ENCODE data around the gene SYNGR2.
"Not testable (repeated sequence)": the region's sequence is repeated elsewhere in the genome, so short reads cannot be mapped to it uniquely, and the experiment has no call there.

SYNGR2 gene

DNA sequence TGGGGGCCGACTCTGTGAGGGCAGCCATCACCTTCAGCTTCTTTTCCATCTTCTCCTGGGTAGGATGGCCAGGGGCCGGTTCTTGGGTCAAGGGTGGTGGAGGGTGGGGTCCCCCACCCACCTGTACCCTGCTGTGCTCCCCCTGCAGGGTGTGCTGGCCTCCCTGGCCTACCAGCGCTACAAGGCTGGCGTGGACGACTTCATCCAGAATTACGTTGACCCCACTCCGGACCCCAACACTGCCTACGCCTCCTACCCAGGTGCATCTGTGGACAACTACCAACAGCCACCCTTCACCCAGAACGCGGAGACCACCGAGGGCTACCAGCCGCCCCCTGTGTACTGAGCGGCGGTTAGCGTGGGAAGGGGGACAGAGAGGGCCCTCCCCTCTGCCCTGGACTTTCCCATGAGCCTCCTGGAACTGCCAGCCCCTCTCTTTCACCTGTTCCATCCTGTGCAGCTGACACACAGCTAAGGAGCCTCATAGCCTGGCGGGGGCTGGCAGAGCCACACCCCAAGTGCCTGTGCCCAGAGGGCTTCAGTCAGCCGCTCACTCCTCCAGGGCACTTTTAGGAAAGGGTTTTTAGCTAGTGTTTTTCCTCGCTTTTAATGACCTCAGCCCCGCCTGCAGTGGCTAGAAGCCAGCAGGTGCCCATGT lies 3.3 kb downstream of the SYNGR2 start:
- DNase-seq (ENCODE audit: low read depth): not testable (repeated sequence)

DNA sequence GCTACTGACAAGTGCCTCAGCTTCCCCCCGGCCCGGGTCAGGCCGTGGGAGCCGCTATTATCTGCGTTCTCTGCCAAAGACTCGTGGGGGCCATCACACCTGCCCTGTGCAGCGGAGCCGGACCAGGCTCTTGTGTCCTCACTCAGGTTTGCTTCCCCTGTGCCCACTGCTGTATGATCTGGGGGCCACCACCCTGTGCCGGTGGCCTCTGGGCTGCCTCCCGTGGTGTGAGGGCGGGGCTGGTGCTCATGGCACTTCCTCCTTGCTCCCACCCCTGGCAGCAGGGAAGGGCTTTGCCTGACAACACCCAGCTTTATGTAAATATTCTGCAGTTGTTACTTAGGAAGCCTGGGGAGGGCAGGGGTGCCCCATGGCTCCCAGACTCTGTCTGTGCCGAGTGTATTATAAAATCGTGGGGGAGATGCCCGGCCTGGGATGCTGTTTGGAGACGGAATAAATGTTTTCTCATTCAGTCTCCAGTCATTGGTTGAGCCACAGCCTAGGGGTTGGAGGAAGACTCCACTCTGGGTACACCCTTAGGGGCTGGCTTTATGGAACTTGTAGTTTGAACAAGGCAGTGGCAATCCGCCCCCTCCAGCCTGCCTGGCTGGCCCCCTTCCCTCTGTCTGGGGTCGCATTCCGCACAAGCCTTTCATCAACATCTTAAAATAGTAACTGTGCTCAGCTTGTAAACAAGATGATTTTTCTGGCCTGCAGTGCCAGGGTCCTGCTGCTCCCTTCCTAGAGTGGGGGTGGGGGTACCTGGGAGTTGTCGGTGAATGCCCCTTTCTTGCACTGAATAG lies 4.1 kb downstream of the SYNGR2 start:
- peak; percentile 34 for DNase-seq (ENCODE audit: low read depth)

- DNase-seq (ENCODE audit: low read depth): no peak
These were observed 4.8 kb downstream of the SYNGR2 start for GRCh38 chr17:78173097-78173715.

DNA sequence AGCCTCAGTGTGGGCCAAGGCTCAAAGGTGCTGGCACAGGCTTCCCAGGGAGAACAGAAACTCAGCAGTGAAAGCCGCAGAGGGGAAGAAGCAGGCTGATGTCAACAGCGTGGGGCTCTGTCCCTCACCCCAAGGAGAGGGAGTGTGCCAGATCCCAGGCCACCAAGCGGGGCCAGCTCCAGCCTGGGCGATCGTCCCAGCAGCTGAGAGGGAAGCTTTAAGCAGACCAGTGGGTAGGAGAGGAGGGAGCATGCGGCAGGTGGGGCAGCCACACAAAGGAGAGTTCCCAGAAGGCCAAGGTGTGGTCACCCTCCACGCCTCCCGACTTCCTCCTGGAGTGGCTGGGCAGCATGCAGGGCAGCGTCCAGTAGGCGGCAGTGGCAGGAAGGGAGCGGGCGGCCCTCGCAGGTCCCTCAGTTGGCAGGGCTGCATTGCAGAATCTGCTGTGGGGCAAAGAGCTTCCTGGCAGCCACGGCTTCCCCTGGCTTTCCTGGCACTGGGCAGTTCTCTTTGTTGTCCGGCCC lies 6.0 kb downstream of the SYNGR2 start:
- no peak for DNase-seq (ENCODE audit: low read depth)

DNA sequence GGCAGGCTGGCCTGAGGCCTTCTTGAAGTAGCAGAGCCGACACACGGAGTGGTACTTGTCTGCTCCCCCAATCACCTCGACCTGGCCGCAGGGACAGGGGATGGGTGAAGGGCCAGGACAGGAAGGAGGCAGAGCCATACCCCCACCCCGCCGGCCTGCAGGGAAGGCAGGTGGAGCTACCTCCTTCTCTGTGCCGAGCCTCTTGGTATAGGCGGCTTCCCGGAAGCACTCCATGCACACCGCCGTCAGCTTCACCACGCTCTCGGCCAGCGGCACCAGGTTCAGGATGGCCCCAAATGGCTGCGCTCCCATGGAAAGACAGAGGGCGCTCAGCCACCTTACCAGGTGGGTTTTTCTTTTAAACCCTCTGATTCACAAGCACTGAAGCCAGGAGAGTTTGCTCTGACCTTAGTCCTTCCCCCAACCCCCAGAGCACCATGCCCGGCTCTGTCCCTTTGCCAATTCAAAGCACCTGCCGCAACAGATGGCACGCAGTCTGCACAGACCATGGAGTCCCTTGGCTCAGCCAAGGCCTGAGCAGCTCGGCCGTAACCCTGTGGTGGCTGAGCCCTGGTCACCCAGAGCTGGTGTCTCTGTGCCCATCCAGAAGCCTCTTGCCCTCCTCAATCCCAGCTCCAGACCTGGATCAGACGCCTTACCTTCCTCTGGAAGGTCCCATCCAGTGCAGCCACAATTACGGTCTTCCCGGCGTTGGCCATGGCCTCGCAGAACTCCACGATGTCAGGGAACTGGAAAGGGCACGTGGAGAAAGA lies 6.7 kb downstream of the SYNGR2 start:
- DNase-seq (ENCODE audit: low read depth): no peak

DNA sequence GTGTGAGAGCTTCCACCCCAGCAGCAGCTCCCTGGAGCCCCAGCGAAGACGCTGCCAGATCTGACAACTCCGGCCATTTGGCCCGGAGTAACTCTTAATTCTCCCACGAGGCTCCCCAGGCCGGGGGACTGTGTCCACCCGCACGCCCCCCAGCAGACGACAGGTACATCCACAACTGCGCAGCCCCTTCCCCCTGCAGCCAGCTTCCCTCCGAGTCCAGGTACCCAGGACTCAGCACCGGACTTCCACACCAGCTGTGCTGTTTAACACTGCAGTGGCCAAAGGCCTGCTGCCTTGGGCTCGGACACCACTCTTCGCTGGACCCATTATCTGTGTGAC lies 7.2 kb downstream of the SYNGR2 start:
- DNase-seq (ENCODE audit: low read depth): no peak

- peak; percentile 60 for DNase-seq (ENCODE audit: low read depth)
These were observed 8.2 kb downstream of the SYNGR2 start for GRCh38 chr17:78176548-78177025.

DNA sequence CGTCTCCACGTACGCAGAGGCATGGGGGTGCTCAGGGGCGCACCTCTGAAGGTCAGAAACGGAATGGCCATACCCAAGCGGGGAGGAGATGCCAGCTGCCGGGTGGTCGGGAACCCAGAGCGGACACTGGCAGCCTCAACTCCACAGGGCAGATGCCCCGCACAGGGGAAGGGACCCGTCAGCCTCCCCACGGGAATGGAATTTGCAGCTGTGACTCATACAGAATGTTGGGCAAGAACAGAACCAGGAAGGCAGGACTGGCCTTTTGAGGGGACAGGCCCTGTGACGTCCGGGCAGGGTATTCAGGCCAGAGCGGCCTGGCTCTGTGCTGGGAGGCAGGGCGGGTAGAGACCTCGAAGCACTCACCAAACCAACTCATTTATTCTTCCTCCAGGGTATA lies 11.0 kb downstream of the SYNGR2 start:
- DNase-seq (ENCODE audit: low read depth): peak; percentile 80

- DNase-seq (ENCODE audit: low read depth): no peak
These were observed 11.7 kb downstream of the SYNGR2 start for GRCh38 chr17:78180083-78180482.

DNA sequence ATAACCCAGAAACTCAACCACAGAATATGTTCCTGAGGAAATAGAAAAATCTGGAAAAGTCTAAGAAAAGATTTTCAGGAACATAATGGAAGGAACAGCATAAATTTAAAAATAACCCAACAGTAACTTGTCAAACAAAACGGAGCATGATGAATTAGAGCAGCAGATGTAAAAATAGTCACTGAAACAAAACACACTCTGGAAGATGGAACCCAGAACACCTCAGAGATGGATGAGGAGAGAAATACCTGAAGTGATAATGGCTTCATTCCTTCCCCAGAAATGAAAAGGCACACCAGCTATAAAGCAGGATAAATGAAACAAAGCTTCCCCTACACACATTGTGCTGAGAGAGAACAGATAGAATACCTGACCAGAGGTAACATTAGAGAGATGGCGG lies 12.1 kb downstream of the SYNGR2 start:
- no peak for DNase-seq (ENCODE audit: low read depth)

GRCh38 chr17:78182504-78182903 lies 14.1 kb downstream of the SYNGR2 start:
- no peak for DNase-seq (ENCODE audit: low read depth)

DNA sequence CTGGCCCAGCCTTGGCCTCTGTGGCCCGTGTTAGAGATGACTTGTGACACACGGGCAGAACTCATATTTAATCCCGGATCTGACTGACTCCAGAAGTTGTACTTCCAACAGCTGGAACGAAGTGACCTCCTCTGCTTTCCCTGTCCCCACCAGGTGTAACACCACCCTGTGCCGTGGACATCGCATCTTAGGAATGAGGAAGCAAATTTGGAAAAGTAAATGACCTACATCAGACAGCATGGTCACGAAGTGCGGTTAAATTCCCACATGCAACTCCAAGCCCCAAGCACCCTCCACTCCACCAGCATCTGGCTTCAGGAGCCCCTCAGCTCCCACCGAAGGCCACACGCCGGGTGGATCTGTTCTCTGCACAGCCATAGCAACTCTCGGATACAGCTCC lies 15.5 kb downstream of the SYNGR2 start:
- DNase-seq (ENCODE audit: low read depth): no peak

DNA sequence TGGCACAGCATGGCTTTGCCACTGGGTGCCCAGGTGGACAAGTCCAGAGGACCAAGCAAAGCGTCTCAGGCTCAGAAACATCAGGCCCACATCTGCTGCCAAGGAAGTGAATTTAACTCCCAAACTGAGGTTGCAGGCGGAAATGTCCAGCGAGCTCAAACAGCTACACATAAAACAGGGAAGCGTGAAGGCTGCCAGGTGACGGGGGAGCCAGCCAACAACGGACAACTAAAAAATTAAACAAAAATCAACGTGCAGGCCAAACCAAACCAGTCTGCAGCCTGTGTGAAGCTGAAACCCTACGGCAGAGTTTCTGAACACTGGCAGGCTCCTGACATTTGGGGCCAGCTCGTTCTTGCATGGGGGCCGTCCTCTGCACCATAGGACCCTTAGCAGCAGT lies 16.0 kb downstream of the SYNGR2 start:
- DNase-seq (ENCODE audit: low read depth): no peak

- no peak for DNase-seq (ENCODE audit: low read depth)
These were observed 16.5 kb downstream of the SYNGR2 start for GRCh38 chr17:78184868-78185267.

DNA sequence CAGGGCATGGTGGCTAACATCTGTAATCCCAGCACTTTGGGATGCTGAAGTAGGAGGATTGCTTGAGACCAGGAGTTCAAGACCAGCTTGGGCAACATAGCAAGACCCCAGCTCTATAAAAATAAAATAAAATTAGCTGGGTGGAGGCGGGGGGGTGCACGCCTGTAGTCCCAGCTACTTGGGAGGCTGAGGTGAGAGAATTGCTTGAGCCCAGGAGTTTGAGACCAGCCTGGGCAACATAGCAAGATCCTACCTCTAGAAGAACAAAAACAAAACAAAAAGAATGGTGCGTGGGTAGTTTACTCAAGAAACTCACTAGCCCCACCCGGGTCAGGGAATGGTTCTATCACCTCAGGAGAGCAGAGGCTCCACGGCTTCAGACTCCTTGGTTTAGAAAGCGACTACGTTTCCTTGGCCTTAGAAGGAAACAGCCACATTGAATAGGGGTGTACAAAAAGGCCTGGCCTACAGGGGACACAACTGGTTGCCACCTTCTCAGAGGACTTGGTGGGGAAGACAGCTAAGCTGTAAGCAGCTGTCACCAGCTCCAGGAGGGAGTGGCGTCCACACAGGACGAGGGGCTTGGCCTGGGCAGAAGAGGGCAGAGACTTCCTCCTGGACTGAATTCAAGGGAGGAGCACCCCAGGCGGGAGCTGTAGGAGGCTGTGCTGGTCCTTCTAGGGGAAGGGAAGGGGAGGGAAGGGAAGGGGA lies 17.8 kb downstream of the SYNGR2 start:
- peak; percentile 72 for DNase-seq (ENCODE audit: low read depth)

DNA sequence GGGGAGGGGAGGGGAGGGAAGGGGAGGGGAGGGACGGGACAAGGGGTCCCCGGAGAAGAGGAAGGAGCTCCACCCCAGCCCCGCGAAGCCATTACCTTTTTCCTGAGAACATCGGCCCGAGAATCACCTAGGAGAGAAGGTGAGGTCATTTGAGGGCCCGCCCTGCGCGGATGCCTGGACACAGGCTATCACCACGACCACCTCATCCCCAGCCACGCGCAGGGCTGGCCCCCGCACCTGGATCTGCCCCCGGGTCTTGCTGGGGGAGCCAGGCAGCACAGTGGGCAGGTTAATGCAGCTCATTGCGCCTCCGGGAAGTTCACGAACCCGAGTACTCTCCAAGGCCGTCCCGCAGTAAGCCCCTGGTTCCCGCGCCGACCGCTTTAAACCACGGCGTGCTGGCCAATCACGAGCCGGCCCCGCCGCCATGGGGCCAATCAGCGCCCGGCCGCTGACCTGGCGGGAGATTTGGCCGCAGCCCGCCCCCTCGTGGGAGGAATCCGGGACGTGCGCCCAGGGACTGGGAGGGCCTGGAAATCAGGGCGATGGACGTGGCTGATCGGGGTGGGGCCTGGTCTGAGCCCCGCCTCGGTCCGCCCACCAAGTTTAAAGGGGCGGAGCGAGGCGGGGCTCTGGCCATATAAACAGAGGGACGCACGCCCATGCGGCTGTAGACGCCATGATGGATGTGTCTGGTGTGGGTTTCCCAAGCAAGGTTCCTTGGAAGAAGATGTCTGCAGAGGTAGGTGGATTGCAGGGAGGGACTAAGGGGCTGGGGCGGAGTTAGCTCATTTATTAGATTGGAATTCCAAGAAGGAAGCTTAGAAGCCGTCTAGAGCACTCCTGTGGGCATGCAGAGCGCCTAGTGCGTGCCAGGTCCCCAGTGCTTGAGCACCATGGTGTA lies 18.6 kb downstream of the SYNGR2 start, which contains the start of the genes AFMID and TK1:
TSS of gene AFMID (plus strand) at position 671 of the 904 bp plus-strand sequence. CDS start at position 680, 9 bp downstream.
TSS of gene TK1 (minus strand) at position 361 of the 904 bp plus-strand sequence. CDS start at position 303, 58 bp downstream.
- peak; percentile 98 for DNase-seq (ENCODE audit: low read depth)

DNA sequence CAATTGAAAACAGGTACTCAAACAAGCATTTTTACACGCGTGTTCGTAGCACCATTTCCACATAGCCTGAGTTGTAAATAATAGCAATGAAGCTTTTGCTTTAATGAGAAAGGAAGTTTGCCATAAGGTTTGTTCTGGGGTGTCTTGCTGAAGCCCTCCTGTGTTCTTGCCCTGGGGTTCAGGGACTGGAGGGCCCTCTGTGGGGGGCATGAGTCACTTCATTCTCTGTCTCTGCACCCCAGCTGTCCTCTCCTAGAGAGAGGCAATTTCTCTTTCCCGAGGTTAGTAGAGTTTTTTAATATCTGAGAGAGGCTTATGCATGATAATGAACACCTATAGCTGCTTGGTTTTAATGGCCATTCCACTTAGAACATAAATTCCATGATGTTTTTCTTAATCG lies 28.3 kb downstream of the SYNGR2 start:
- DNase-seq (ENCODE audit: low read depth): no peak

DNA sequence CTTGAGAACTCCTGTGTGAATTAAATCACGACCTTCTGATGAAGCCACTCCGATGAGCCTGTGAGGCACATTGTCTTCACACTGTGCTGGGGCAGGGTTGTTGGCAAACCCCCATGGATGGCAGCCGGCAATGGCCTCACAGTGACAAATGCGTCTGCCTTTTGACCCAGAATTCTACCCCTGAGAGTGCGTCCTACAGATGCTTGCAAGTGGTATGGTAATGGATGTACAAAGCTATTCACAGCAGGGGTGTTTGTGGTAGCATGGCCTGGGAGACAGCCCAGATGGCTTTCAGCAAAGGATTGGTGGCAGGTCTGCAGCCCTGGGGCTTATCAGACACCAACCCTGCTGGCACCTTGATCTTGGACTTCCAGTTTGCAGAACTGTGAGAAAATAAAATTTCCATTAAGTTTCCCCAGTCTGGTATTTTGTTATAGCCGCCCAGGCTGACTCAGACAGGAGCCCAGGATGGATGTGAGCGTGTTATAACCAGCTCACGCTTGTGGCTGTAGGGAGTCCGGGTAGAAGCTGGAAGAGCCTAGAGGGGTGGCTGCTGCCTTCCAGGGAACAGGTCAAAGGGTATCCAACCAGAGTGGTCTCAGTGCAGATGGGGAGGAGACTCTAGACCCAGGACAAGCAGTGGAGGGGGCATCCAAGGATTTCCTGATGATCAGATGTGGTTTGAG lies 28.9 kb downstream of the SYNGR2 start:
- no peak for DNase-seq (ENCODE audit: low read depth)

DNA sequence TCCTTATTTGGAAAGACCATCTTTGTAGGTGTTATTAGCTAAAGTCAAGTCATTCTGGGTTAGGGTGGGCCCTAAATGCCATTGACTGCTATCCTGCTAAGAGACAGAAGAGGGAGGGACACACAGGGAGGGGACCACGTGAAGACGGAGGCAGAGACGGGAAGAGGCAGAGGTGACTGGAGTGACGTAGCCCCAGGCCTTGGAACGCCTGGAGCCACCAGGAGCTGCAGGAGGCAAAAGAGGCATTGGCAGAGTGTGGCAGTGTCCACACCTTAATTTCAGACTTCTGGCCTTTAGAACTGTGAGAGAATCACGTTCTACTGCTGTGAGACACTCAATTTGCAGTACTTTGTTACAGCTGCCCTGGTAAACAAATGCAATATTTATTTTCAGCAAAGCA lies 32.1 kb downstream of the SYNGR2 start:
- DNase-seq (ENCODE audit: low read depth): no peak

DNA sequence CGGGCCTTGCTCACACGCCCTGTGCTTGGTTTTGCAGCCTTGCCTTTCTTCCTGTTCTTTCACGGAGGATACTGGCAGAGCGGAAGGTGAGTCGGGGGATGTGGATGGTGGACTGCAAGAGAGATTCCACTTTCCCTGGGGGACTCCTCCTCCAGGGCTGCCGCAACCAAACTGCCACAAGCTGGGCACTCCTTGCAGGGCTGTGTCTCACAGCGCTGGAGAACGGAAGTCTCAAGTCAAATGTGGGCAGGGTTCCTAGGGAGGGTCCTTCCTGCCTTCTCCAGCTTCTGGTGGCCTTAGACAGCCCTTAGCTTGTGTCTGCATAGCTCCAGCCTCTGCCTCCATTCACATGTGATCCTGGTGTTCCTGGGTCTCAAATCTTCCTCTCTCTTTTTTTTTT lies 34.3 kb downstream of the SYNGR2 start:
- DNase-seq (ENCODE audit: low read depth): no peak
